ENCODE measurements around the gene GGTA1.

GRCh38 chr9:121545875-121546423, 46.3 kb upstream of the GGTA1 start:
- TF ChIP-seq POLR2A (IDR thresholded peaks at IDR 0.05) (no peak), CTCF (IDR thresholded peaks at IDR 0.05) (peak; percentile 96 to 98 (median 97))

Measured in sigmoid colon (tissue), 3 donors.